ENCODE measurements around the gene DLGAP1.

DNA sequence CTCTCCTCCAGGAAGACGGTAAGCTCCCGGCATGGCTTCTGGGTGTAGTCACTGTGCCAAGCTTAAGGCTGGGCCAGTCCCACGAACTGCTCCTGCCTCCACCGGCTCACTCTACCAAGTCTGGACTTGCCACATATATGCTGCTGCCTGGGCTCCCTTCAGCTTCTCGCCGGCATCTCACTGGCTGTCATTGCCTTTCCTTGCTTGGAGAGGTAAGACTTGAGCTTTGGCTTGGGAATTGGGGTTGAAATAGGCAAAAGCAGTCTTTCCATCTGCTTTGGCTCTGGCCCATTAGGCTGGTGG, 524.1 kb downstream of the DLGAP1 start:
- no peak for TF ChIP-seq ZBTB7A (IDR thresholded peaks at IDR 0.05; ENCODE audit: low read depth)
- TF ChIP-seq TEAD4 (IDR thresholded peaks at IDR 0.05): no peak
- TF ChIP-seq NFIC (IDR thresholded peaks at IDR 0.05): no peak

All from Ishikawa (cell line).